Head of caudate nucleus (tissue), 42 donors: ENCODE results near the gene SLC1A2.

Experiments used
- DNase-seq, 42 donors: peaks; one replicate each; pipeline versions ENCODE4 v3.0.0 to v3.0.0-alpha.2; 2020 to 2021; ENCODE audit warnings: mixed read lengths in 7 of 42
- intact Hi-C: fragments of 100-400 bp; cut with DNase I; formaldehyde crosslinking; loops from one replicate; pipeline ENCODE4 v1.15.0; 2022

Gene SLC1A2

GRCh38 chr11:35265755-35266454, 153.5 kb downstream of the SLC1A2 start:
- intact Hi-C loops = no loop called here
- no peak for DNase-seq

DNA sequence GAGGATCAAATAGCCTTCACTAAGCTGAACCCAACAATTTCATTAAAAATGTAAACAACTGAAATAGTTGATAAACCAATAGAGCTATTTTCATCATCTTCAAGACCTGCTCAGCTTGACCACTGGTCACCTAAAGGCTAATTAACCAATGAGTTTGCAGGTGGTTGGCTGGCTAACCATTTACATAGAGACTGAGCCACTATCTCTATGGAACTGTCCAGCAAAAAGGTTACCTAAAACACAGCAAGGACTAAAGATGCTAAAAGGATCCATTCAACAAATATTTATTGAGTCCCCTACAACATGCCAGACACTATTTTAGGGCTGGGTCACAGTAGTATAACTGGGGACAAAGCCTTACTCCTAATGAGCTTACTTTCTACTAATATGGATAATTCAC, 156.6 kb downstream of the SLC1A2 start:
- intact Hi-C loops = no loop called here
- DNase-seq = no peak

DNA sequence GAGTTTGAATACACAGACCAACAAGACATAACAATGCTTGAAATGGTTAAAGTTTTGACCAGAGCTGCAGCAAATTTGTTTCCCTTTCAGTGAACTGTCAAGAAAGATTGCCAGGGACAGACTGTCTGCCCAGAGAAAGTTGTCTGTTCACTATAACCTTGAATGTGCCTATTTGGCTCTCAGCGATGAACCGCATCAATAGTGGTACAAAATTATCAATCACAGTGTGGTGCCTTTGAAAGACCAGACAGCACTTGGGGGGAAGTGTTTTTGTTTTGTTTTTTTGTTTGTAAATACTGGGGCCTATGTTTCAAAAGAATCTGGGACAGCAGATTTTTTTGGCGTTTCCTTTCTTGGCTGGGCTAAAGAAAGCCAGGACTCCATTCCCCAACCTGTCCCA, 157.3 kb downstream of the SLC1A2 start:
- DNase-seq = peak in 1 of 42 donors; percentile 8
- intact Hi-C loops = no loop called here

DNA sequence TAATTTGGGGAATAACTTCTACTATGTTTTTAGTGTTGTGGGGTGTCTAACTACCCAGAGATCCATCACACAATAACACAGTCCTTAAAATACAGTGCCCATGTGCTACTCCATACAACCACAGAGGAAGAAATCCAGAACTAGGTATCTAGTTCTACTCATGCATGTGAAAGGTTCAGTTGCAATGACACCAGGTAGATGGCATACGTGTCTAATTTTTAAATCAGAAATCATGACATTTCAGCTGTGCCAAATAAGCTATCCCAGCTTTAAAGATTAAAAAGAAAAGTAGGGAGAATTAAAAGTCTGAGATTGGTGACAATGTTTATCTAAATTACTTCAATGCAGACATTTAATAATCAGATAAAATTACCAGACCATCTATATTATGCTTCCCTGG, 158.2 kb downstream of the SLC1A2 start:
- intact Hi-C loops = no loop called here
- no peak for DNase-seq

- intact Hi-C loops = no loop called here
- no peak for DNase-seq
These were observed 158.9 kb downstream of the SLC1A2 start for GRCh38 chr11:35260342-35260985.

- DNase-seq = no peak
- intact Hi-C loops = no loop called here
These were observed 159.8 kb downstream of the SLC1A2 start for GRCh38 chr11:35259529-35259928.

- intact Hi-C loops = no loop called here
- no peak for DNase-seq
These were observed 162.1 kb downstream of the SLC1A2 start for GRCh38 chr11:35257281-35257680.

DNA sequence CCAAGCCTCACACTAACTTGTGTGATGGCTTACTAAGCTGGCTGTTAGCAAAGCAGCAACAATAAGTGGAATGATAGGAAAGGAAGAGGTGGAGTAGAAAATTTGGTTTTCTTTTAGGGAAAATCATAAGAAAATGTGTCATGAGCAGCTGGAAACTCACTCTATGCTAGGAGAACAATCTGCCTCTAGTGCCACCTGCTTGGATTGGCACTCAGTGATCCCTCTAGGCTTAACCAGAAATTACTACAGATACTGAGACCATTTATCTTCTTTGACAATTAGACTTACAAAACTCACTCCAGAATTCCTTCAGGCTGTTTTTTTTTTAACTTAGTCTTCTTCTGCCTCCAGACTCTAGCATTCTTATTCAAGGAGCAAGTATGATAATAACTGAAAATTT, 163.1 kb downstream of the SLC1A2 start:
- DNase-seq = no peak
- intact Hi-C loops = no loop called here

DNA sequence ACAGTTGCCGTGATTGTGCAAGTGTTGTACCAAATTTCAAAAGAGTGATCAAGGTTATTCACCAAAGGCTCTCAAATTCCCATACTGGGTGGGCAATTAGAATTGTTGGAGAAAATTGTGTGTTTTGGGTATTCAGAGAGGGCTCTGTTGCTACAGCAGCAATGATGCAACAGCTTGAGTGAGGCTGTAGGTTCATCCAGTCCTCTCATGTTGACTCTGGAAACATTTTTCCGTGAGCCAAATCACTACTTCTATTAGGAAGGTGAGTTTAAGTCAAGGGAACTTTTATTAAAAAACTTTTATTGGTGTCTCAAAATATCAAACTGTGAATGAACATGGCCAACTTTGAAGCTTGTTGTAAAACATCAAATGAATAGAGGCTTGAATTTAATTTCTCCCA, 163.8 kb downstream of the SLC1A2 start:
- intact Hi-C loops = no loop called here
- no peak for DNase-seq

DNA sequence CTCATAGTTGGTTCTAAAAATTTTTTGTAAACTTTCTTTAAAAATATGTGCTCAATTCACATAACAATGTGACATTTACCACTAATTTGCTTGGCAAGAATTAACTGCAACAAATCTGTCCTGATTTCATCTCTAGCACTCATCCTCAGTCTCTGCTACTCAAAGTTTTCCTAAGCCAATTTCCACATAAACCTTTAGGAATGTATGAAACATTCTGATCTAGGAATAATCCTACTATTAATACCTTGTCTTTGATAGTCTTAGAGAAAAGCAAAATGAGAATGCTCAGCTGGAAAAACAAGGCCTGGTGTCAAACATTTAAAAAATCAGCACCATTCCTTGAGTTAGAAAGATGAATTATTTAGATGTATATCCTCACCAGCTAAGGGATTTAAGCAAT, 166.1 kb downstream of the SLC1A2 start:
- intact Hi-C loops = no loop called here
- no peak for DNase-seq

- intact Hi-C loops = no loop called here
These were observed 168.7 kb downstream of the SLC1A2 start for GRCh38 chr11:35250621-35251020.

GRCh38 chr11:35250192-35250591, 169.2 kb downstream of the SLC1A2 start:
- intact Hi-C loops = no loop called here
- DNase-seq = no peak

More at GRCh38 chr11:35250621-35251020, 168.7 kb downstream of the SLC1A2 start:
- DNase-seq = no peak

DNA sequence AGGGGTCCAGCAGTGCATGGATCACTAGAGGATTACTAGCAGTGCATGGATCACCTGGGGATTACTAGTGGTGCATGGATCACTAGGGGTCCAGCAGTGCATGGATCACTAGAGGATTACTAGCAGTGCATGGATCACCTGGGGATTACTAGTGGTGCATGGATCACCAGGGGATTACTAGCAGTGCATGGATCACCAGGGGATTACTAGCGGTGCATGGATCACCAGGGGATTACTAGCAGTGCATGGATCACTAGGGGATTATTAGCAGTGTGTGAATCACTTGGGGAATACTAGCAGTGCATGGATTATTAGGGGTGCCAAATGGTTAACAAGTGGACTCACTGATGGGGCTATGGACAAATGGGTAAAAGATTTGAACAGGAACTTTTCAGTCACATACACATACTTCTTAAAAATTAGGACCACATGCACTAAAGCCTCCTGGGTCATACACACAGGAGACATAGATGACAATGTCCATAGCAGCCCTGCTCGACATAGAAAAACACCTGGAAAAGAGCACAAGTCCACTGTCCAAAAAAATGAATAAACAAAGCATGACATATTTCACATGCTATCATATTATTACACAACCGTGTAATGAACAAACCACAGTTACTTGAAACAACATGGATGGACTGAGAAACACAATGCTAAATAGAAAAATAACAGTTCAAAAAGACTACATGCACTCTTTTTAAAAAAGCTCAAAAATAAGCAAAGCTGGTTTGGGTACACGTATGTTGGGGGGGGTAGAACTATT, 170.6 kb downstream of the SLC1A2 start:
- DNase-seq = no peak
- intact Hi-C loops = no loop called here

GRCh38 chr11:35247863-35248262, 171.5 kb downstream of the SLC1A2 start:
- intact Hi-C loops = no loop called here
- DNase-seq = no peak

DNA sequence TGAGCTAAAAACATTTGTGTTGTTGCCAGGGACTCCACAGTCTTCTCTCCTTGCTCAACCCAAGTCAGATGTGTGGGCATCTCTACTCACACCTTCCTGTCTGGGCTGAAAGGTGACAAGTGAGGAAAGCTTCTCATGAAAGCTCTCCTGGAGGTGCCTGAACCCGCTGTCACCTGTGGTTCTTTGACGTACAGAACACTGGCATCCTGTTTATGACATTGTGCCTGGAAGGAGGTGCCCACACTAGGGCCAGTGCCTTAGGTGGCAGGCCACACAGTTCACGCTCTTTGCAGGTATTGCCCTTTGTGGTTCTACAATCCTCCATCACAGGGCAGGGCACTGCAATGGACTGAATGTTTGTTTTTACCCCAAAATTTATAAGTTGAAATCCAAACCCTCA, 171.9 kb downstream of the SLC1A2 start:
- DNase-seq = no peak
- intact Hi-C loops = no loop called here

DNA sequence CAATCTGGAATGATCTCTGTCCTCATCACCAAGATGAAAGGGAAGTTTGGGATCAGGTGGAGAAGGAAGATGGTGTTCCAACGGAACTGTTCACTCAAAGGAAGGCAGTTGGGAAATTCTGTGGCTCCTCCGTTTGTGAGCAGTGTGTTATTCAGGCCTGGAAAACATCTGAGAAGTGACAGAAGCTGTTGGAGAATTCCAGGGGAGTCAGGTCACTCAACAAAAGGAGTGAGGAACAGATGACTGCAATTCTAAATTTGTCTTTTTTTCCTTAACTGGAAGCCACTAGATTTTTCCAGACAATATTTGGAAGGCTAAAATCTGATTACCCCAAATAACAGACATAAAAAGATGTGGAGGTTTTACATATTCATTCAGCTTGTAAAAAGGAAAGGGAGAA, 172.6 kb downstream of the SLC1A2 start:
- intact Hi-C loops = no loop called here
- no peak for DNase-seq

DNA sequence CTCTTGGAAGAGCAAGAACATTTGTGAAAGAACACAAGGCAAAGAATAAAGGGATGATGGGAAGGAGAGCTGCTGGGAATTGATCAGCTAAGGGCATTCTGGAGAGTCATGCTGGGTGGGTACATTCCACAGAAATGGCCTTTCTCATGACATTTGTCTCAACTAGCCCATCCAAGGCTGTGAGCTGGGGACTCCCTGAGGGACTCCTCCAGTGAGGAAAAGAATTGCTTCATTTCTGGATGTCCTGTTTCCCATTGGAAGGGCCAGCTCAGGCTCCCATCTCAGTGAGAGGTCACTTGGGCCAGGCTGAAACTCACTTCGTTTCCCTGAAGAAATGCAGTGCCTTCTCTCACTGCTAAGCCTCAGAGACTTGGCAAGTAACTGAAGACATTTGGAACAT, 173.6 kb downstream of the SLC1A2 start:
- DNase-seq = no peak
- intact Hi-C loops = no loop called here

DNA sequence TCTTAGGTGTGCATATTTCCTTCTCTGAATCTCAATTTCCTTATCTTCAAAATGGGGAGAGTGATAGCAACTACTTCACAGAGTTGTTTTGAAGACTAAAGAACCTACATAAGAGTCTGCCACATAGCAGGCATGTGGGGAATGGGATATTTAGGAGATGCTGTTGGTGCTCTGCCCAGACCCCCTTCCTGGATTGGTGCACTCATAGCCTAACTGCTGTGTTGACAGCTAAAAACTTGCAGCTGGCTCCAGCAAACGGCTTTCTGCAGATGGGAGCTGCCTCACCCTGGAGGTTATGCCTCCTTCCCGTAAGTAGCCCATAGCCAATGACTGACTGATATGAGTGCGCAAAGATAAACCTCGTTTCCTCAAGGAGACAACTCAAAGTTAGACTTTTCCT, 174.3 kb downstream of the SLC1A2 start:
- DNase-seq = no peak
- intact Hi-C loops = no loop called here

DNA sequence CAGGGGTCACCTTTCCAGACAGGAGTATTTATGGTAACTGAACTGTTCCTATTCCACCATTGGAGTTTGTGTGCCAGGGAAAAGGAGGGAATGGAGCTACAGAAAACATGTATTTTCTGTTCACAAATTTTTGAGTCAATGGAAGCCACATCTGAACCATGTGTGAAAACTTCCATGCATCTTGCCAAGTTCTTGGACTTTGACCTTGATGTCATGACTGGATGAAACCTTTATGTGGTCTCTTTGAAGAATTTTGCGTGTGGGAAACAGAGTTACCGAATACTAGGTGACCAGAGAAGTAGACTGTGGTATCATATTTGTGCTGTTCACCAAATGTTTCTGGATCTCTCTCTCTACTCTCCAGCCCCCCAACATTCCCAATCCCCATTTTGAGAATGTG, 175.6 kb downstream of the SLC1A2 start:
- no peak for DNase-seq
- intact Hi-C loops = no loop called here

DNA sequence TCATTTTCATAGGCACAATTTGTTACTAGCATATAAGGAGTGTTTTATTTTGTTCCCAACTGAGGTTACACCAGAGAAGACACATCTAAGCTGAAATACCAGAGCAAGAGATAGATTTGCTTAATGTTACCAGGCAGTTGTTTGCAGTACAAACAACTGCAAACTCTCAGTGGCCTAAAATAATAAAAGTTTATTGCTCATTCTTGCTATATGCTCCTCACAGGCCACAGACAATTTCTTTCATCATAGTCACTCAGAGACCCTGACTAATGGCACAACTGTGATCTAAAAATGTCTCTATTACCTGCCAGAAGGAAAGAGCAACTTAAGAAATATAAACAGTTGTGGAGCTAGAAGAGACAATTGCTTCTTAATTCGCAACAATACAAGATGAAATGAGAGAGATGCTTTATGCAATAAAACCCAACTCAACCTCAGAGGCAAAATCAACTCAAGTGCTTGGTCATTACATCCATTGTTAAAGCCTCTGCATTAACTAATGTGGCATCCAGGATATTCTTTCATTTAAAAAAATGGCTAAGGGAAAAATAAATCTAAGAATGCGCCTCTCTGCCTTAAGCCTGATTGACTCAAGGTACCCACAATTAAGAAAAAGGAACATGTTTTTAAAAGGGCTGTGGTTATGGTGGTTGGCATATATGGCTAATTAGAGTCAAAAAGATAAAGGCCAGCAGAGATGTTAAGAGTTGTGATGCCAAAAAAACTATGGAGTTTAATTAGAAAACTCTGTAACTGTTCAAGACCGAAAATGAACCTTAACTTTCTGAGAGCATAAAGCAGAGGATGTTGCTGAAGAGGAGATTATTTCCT, 176.7 kb downstream of the SLC1A2 start:
- intact Hi-C loops = no loop called here
- no peak for DNase-seq
